GM18520 (cell line): ENCODE results near the gene SHISA3.

Source experiments
- ATAC-seq: cut with Tn5 transposase; IDR thresholded peaks from one replicate; pipeline ENCODE4 v1.9.1; 2021; ENCODE audit not compliant: unreplicated experiment

SHISA3 gene

GRCh38 chr4:42391355-42391664 lies 6.0 kb upstream of the SHISA3 start:
- no peak for ATAC-seq

GRCh38 chr4:42391981-42392380 lies 5.3 kb upstream of the SHISA3 start:
- ATAC-seq: no peak

- ATAC-seq: no peak
These were observed 4.9 kb upstream of the SHISA3 start for GRCh38 chr4:42392436-42392835.

- no peak for ATAC-seq
These were observed 1.7 kb upstream of the SHISA3 start for GRCh38 chr4:42395595-42395994.

GRCh38 chr4:42396361-42396751 lies 932 bp upstream of the SHISA3 start:
- no peak for ATAC-seq

- ATAC-seq: no peak
These were observed 415 bp downstream of the SHISA3 start for GRCh38 chr4:42397635-42398170.

GRCh38 chr4:42398171-42398870 lies 1.0 kb downstream of the SHISA3 start:
- ATAC-seq: no peak

- no peak for ATAC-seq
These were observed 1.6 kb downstream of the SHISA3 start for GRCh38 chr4:42398871-42399331.

- no peak for ATAC-seq
These were observed 2.1 kb downstream of the SHISA3 start for GRCh38 chr4:42399393-42399792.

GRCh38 chr4:42401171-42401570 lies 3.9 kb downstream of the SHISA3 start:
- no peak for ATAC-seq

- ATAC-seq: no peak
These were observed 6.7 kb downstream of the SHISA3 start for GRCh38 chr4:42404001-42404400.

GRCh38 chr4:42410446-42410845 lies 13.2 kb downstream of the SHISA3 start:
- no peak for ATAC-seq

GRCh38 chr4:42411803-42412202 lies 14.5 kb downstream of the SHISA3 start:
- ATAC-seq: no peak

- no peak for ATAC-seq
These were observed 15.0 kb downstream of the SHISA3 start for GRCh38 chr4:42412251-42412650.

GRCh38 chr4:42415281-42415680 lies 18.0 kb downstream of the SHISA3 start:
- no peak for ATAC-seq

- no peak for ATAC-seq
These were observed 18.7 kb downstream of the SHISA3 start for GRCh38 chr4:42416017-42416416.

GRCh38 chr4:42417550-42417949 lies 20.3 kb downstream of the SHISA3 start:
- no peak for ATAC-seq

GRCh38 chr4:42420140-42420539 lies 22.9 kb downstream of the SHISA3 start:
- ATAC-seq: no peak

GRCh38 chr4:42425146-42426065 lies 28.1 kb downstream of the SHISA3 start:
- no peak for ATAC-seq

GRCh38 chr4:42428036-42428435 lies 30.7 kb downstream of the SHISA3 start:
- ATAC-seq: no peak

GRCh38 chr4:42436928-42437565 lies 39.8 kb downstream of the SHISA3 start:
- ATAC-seq: no peak

GRCh38 chr4:42440083-42440482 lies 42.8 kb downstream of the SHISA3 start:
- no peak for ATAC-seq
